Uterus (tissue), 2 donors: ENCODE measurements around the gene VWA7.

Experiments
- CTCF ChIP-seq, 4 experiments: fragments of 200-600 bp in 2 of 4; fragments of 450-650 bp in 2 of 4; sonication (generic) in 2 of 4; IDR thresholded peaks; one replicate each; pipeline ENCODE4 v1.5.1; 2016 to 2019; ENCODE audit warnings: antibody characterized with exemption in 4 of 4, mild to moderate bottlenecking in 2 of 4, moderate library complexity in 1 of 4
- POLR2A ChIP-seq, 2 donors: fragments of 450-650 bp; IDR thresholded peaks; one replicate each; pipeline ENCODE4 v1.6.1; 2016; ENCODE audit warnings: antibody characterized with exemption in 2 of 2, mild to moderate bottlenecking in 1 of 2, moderate library complexity in 1 of 2

DNA sequence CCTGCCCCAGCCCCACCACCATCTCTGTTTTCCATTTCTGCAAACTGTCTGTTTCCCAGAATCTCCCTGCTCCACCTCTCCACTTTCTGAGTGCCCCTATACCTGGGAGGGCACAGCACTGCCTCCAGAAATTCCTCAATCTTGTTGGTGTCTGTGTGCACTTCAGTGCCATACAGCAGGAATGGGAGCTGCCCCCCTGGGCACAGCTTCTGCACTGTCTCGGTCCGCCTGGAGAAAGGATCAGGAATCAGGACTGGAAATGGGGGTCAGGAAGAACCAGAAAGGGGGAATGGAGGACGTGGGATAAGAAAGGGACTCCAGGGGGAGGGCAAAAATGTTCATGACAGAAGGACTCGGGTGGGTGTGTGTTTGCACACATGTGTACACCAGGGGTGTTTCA is 43.4 kb downstream of the VWA7 start:
- no peak for TF ChIP-seq CTCF (IDR thresholded peaks at IDR 0.05)
- no peak for TF ChIP-seq POLR2A (IDR thresholded peaks at IDR 0.05)
